ENCODE measurements around the gene LDB3. TPM values are rescaled to one million over a fixed set of nuclear protein-coding genes. Genes with fewer than 3 reads are reported as not detected.
A peak's percentile ranks its signal among the peaks of the same experiment; 100 is the strongest.

Gene LDB3
- total RNA-seq, 2 experiments from 2014 or later, result 0.05 to 0.08 TPM

GRCh38 chr10:86648704-86649427, 19.4 kb upstream of the LDB3 start:
- Histone ChIP-seq H3K36me3 (ENCODE audit: insufficient read depth, low read length) (no peaks in the 10 kb centered on the region), H3K4me1 (ENCODE audit: insufficient read depth, low read length) (no peaks in the 10 kb centered on the region), H3K27ac (ENCODE audit: low read depth in 1 of 2, low read length in 2 of 2) (no peak overlapping the region), H3K9me3 (ENCODE audit: control insufficient read depth in 1 of 2, insufficient read depth in 1 of 2, low read length in 2 of 2) (no peaks in the 10 kb centered on the region), H3K27me3 (ENCODE audit: control insufficient read depth in 1 of 2, insufficient read depth in 2 of 2, low read length in 2 of 2) (no peaks in the 10 kb centered on the region), H3K4me3 (ENCODE audit: low read length) (no peak overlapping the region)
- Mint-ChIP-seq H3K27ac (no peak overlapping the region), H3K36me3 (ENCODE audit: low read depth) (no peaks in the 10 kb centered on the region), H3K4me3 (no peak overlapping the region), H3K4me1 (ENCODE audit: low read depth) (peaks cover 1% of the 10 kb centered on the region), H3K27me3 (no peaks in the 10 kb centered on the region), H3K9me3 (no peaks in the 10 kb centered on the region)
- DNase-seq (no peak), ATAC-seq (ENCODE audit: poor library complexity) (no peak)
- POLR2A ChIA-PET, result no interaction called here
- no peak for TF ChIP-seq CTCF (IDR thresholded peaks at IDR 0.05)
- CTCF ChIA-PET, result no interaction called here
- intact Hi-C loops (cut with DNase I, micrococcal nuclease), result no loop called here

- no peaks in the 10 kb centered on the region for H3K27me3 ChIP-seq (ENCODE audit: control insufficient read depth in 1 of 2, insufficient read depth in 2 of 2, low read length in 2 of 2)
- ATAC-seq (ENCODE audit: poor library complexity) (no peak), DNase-seq (peak in 1 of 14 experiments; percentile 5)
- H3K27ac ChIP-seq (ENCODE audit: low read depth in 1 of 2, low read length in 2 of 2), result no peak overlapping the region
- H3K27ac Mint-ChIP-seq, result no peak overlapping the region
- intact Hi-C loops (cut with DNase I, micrococcal nuclease), result no loop called here
- H3K4me1 Mint-ChIP-seq (ENCODE audit: low read depth), result no peaks in the 10 kb centered on the region
- no peaks in the 10 kb centered on the region for H3K27me3 Mint-ChIP-seq
- CTCF ChIA-PET, result no interaction called here
- H3K4me1 ChIP-seq (ENCODE audit: insufficient read depth, low read length), result no peaks in the 10 kb centered on the region
- H3K9me3 ChIP-seq (ENCODE audit: control insufficient read depth in 1 of 2, insufficient read depth in 1 of 2, low read length in 2 of 2), result no peaks in the 10 kb centered on the region
- H3K36me3 ChIP-seq (ENCODE audit: insufficient read depth, low read length), result no peaks in the 10 kb centered on the region
- POLR2A ChIA-PET, result no interaction called here
- no peaks in the 10 kb centered on the region for H3K9me3 Mint-ChIP-seq
- H3K4me3 Mint-ChIP-seq, result no peak overlapping the region
- no peak overlapping the region for H3K4me3 ChIP-seq (ENCODE audit: low read length)
- no peak for TF ChIP-seq CTCF (IDR thresholded peaks at IDR 0.05)
- no peaks in the 10 kb centered on the region for H3K36me3 Mint-ChIP-seq (ENCODE audit: low read depth)
Observed at GRCh38 chr10:86649471-86650150, 18.7 kb upstream of the LDB3 start.

GRCh38 chr10:86650151-86650550, 18.2 kb upstream of the LDB3 start:
- no peaks in the 10 kb centered on the region for H3K27me3 ChIP-seq (ENCODE audit: control insufficient read depth in 1 of 2, insufficient read depth in 2 of 2, low read length in 2 of 2)
- ATAC-seq (ENCODE audit: poor library complexity) (no peak), DNase-seq (no peak)
- intact Hi-C loops (cut with DNase I, micrococcal nuclease), result no loop called here
- Mint-ChIP-seq H3K27me3 (no peaks in the 10 kb centered on the region), H3K4me3 (no peak overlapping the region), H3K4me1 (ENCODE audit: low read depth) (no peaks in the 10 kb centered on the region), H3K36me3 (ENCODE audit: low read depth) (no peaks in the 10 kb centered on the region), H3K9me3 (no peaks in the 10 kb centered on the region), H3K27ac (no peak overlapping the region)
- no peak overlapping the region for H3K27ac ChIP-seq (ENCODE audit: low read depth in 1 of 2, low read length in 2 of 2)
- ChIA-PET CTCF (no interaction called here), POLR2A (no interaction called here)
- no peaks in the 10 kb centered on the region for H3K9me3 ChIP-seq (ENCODE audit: control insufficient read depth in 1 of 2, insufficient read depth in 1 of 2, low read length in 2 of 2)
- H3K4me1 ChIP-seq (ENCODE audit: insufficient read depth, low read length), result no peaks in the 10 kb centered on the region
- TF ChIP-seq CTCF (IDR thresholded peaks at IDR 0.05), result no peak
- H3K36me3 ChIP-seq (ENCODE audit: insufficient read depth, low read length), result no peaks in the 10 kb centered on the region
- H3K4me3 ChIP-seq (ENCODE audit: low read length), result no peak overlapping the region

Data from CD4-positive, alpha-beta T cell (primary cell).